ENCODE data around the gene TRAPPC12.

Gene TRAPPC12

GRCh38 chr2:3476985-3477327 is 97.5 kb downstream of the TRAPPC12 start:
- Histone ChIP-seq H3K27me3 (ENCODE audit: control insufficient read depth in 1 of 2, insufficient read depth in 2 of 2, low read length in 2 of 2) (no peaks in the 10 kb centered on the region), H3K27ac (ENCODE audit: low read depth, low read length) (no peak overlapping the region), H3K9me3 (ENCODE audit: low read length) (no peaks in the 10 kb centered on the region), H3K4me1 (ENCODE audit: insufficient read depth, low read length) (no peaks in the 10 kb centered on the region), H3K9ac (ENCODE audit: low read length) (no peak overlapping the region), H3K4me3 (ENCODE audit: low read depth in 1 of 2, low read length in 2 of 2) (no peak overlapping the region), H3K36me3 (ENCODE audit: insufficient read depth, low read length) (peaks cover 50% of the 10 kb centered on the region)

- H3K36me3 ChIP-seq (ENCODE audit: insufficient read depth, low read length): peaks cover 38% of the 10 kb centered on the region
- H3K9ac ChIP-seq (ENCODE audit: low read length): no peak overlapping the region
- H3K9me3 ChIP-seq (ENCODE audit: low read length): no peaks in the 10 kb centered on the region
- no peaks in the 10 kb centered on the region for H3K27me3 ChIP-seq (ENCODE audit: control insufficient read depth in 1 of 2, insufficient read depth in 2 of 2, low read length in 2 of 2)
- no peak overlapping the region for H3K4me3 ChIP-seq (ENCODE audit: low read depth in 1 of 2, low read length in 2 of 2)
- H3K27ac ChIP-seq (ENCODE audit: low read depth, low read length): no peak overlapping the region
- no peaks in the 10 kb centered on the region for H3K4me1 ChIP-seq (ENCODE audit: insufficient read depth, low read length)
These were observed 99.4 kb downstream of the TRAPPC12 start for GRCh38 chr2:3478846-3479385.

DNA sequence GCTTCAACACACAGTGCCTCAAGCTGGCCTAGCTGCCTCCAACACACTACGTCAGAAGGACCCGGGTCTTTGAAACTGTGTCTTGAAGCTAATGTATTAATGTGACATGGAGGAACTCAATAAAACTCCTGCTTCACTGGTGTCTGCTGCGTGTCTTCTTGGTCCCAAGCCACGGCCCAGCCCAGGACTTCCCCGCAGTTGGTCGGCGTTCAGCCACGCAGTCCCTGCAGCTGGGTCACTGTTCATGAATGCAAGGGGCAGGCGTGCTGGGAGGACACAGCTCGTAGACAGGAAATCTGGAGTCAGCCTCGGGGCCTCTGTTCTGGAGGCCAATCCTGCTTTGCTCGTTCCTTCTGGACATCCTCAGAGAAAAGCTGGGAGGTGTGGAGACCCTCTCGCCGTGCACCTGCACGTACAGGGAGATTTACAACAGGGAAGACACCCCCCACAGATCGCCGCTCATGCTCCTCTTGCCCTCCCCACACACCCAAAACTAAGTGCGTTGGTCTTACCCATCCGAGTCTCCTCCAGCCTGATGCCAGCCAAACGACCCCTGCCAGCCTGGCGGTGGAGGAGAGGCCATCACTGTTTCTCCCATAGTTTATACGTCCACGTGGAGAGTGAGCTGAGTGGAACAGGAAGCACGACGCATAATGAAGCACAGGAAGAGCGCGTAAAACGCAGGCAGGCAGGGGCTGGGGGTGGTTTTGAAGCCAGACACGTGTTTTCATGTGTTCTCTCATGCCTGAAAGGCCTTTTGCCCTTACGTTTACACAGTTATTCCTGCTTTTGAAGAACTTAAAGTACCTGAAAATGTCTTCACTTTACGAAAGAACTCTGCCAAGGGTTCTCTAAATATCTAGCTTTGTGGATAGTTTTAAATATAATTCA is 100.2 kb downstream of the TRAPPC12 start:
- H3K27ac ChIP-seq (ENCODE audit: low read depth, low read length): no peak overlapping the region
- peaks cover 31% of the 10 kb centered on the region for H3K36me3 ChIP-seq (ENCODE audit: insufficient read depth, low read length)
- H3K4me3 ChIP-seq (ENCODE audit: low read depth in 1 of 2, low read length in 2 of 2): no peak overlapping the region

GRCh38 chr2:3480352-3481010 is 101.0 kb downstream of the TRAPPC12 start:
- H3K4me3 ChIP-seq (ENCODE audit: low read depth in 1 of 2, low read length in 2 of 2): no peak overlapping the region
- H3K27me3 ChIP-seq (ENCODE audit: control insufficient read depth in 1 of 2, insufficient read depth in 2 of 2, low read length in 2 of 2): no peaks in the 10 kb centered on the region
- peaks cover 29% of the 10 kb centered on the region for H3K36me3 ChIP-seq (ENCODE audit: insufficient read depth, low read length)
- no peak overlapping the region for H3K9ac ChIP-seq (ENCODE audit: low read length)
- no peaks in the 10 kb centered on the region for H3K9me3 ChIP-seq (ENCODE audit: low read length)
- no peaks in the 10 kb centered on the region for H3K4me1 ChIP-seq (ENCODE audit: insufficient read depth, low read length)
- H3K27ac ChIP-seq (ENCODE audit: low read depth, low read length): no peak overlapping the region

More for the DNA sequence above, 100.2 kb downstream of the TRAPPC12 start:
- no peaks in the 10 kb centered on the region for H3K4me1 ChIP-seq (ENCODE audit: insufficient read depth, low read length)
- no peak overlapping the region for H3K9ac ChIP-seq (ENCODE audit: low read length)
- H3K9me3 ChIP-seq (ENCODE audit: low read length): no peaks in the 10 kb centered on the region
- H3K27me3 ChIP-seq (ENCODE audit: control insufficient read depth in 1 of 2, insufficient read depth in 2 of 2, low read length in 2 of 2): no peaks in the 10 kb centered on the region

DNA sequence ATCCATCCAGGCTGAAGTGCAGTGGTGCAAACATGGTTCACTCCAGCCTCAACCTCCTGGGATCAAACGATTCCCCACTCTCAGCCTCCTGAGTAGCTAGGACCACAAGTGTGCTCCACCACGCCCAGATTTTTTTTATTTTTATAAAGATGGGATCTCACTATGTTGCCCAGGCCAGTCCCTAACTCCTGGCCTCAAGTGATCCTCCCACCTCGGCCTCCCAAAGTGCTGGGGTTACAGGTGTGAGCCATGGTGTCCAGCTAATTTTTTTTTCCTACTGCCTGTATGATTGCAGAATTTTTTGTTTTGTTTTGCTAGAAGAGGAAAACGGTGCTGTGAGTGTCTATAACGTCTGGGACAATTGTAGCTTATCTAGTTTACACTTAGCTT is 101.5 kb downstream of the TRAPPC12 start:
- Histone ChIP-seq H3K9me3 (ENCODE audit: low read length) (no peaks in the 10 kb centered on the region), H3K27ac (ENCODE audit: low read depth, low read length) (no peak overlapping the region), H3K4me3 (ENCODE audit: low read depth in 1 of 2, low read length in 2 of 2) (no peak overlapping the region), H3K27me3 (ENCODE audit: control insufficient read depth in 1 of 2, insufficient read depth in 2 of 2, low read length in 2 of 2) (no peaks in the 10 kb centered on the region), H3K9ac (ENCODE audit: low read length) (no peak overlapping the region), H3K36me3 (ENCODE audit: insufficient read depth, low read length) (peaks cover 24% of the 10 kb centered on the region), H3K4me1 (ENCODE audit: insufficient read depth, low read length) (no peaks in the 10 kb centered on the region)

GRCh38 chr2:3481736-3482362 is 102.4 kb downstream of the TRAPPC12 start:
- Histone ChIP-seq H3K9ac (ENCODE audit: low read length) (no peak overlapping the region), H3K27ac (ENCODE audit: low read depth, low read length) (no peak overlapping the region), H3K4me3 (ENCODE audit: low read depth in 1 of 2, low read length in 2 of 2) (no peak overlapping the region), H3K4me1 (ENCODE audit: insufficient read depth, low read length) (no peaks in the 10 kb centered on the region), H3K27me3 (ENCODE audit: control insufficient read depth in 1 of 2, insufficient read depth in 2 of 2, low read length in 2 of 2) (no peaks in the 10 kb centered on the region), H3K9me3 (ENCODE audit: low read length) (no peaks in the 10 kb centered on the region), H3K36me3 (ENCODE audit: insufficient read depth, low read length) (peaks cover 17% of the 10 kb centered on the region)

GRCh38 chr2:3482363-3482821 is 102.9 kb downstream of the TRAPPC12 start:
- no peak overlapping the region for H3K4me3 ChIP-seq (ENCODE audit: low read depth in 1 of 2, low read length in 2 of 2)
- H3K4me1 ChIP-seq (ENCODE audit: insufficient read depth, low read length): no peaks in the 10 kb centered on the region
- no peak overlapping the region for H3K27ac ChIP-seq (ENCODE audit: low read depth, low read length)
- H3K9me3 ChIP-seq (ENCODE audit: low read length): no peaks in the 10 kb centered on the region
- no peaks in the 10 kb centered on the region for H3K27me3 ChIP-seq (ENCODE audit: control insufficient read depth in 1 of 2, insufficient read depth in 2 of 2, low read length in 2 of 2)
- H3K36me3 ChIP-seq (ENCODE audit: insufficient read depth, low read length): peaks cover 17% of the 10 kb centered on the region
- no peak overlapping the region for H3K9ac ChIP-seq (ENCODE audit: low read length)

GRCh38 chr2:3483227-3483985 is 103.9 kb downstream of the TRAPPC12 start:
- no peak overlapping the region for H3K27ac ChIP-seq (ENCODE audit: low read depth, low read length)
- H3K27me3 ChIP-seq (ENCODE audit: control insufficient read depth in 1 of 2, insufficient read depth in 2 of 2, low read length in 2 of 2): no peaks in the 10 kb centered on the region
- H3K4me1 ChIP-seq (ENCODE audit: insufficient read depth, low read length): no peaks in the 10 kb centered on the region
- H3K9ac ChIP-seq (ENCODE audit: low read length): no peak overlapping the region
- H3K36me3 ChIP-seq (ENCODE audit: insufficient read depth, low read length): peaks cover 12% of the 10 kb centered on the region
- no peaks in the 10 kb centered on the region for H3K9me3 ChIP-seq (ENCODE audit: low read length)
- H3K4me3 ChIP-seq (ENCODE audit: low read depth in 1 of 2, low read length in 2 of 2): peak overlapping the region in 1 of 2 donors; percentile 18

GRCh38 chr2:3483986-3484960 is 104.8 kb downstream of the TRAPPC12 start:
- no peaks in the 10 kb centered on the region for H3K9me3 ChIP-seq (ENCODE audit: low read length)
- H3K4me1 ChIP-seq (ENCODE audit: insufficient read depth, low read length): no peaks in the 10 kb centered on the region
- H3K9ac ChIP-seq (ENCODE audit: low read length): no peak overlapping the region
- no peak overlapping the region for H3K4me3 ChIP-seq (ENCODE audit: low read depth in 1 of 2, low read length in 2 of 2)
- no peak overlapping the region for H3K27ac ChIP-seq (ENCODE audit: low read depth, low read length)
- H3K36me3 ChIP-seq (ENCODE audit: insufficient read depth, low read length): peaks cover 8% of the 10 kb centered on the region
- no peaks in the 10 kb centered on the region for H3K27me3 ChIP-seq (ENCODE audit: control insufficient read depth in 1 of 2, insufficient read depth in 2 of 2, low read length in 2 of 2)

GRCh38 chr2:3485166-3485565 is 105.7 kb downstream of the TRAPPC12 start:
- Histone ChIP-seq H3K36me3 (ENCODE audit: insufficient read depth, low read length) (no peaks in the 10 kb centered on the region), H3K4me3 (ENCODE audit: low read depth in 1 of 2, low read length in 2 of 2) (no peak overlapping the region), H3K27ac (ENCODE audit: low read depth, low read length) (no peak overlapping the region), H3K4me1 (ENCODE audit: insufficient read depth, low read length) (no peaks in the 10 kb centered on the region), H3K9me3 (ENCODE audit: low read length) (no peaks in the 10 kb centered on the region), H3K27me3 (ENCODE audit: control insufficient read depth in 1 of 2, insufficient read depth in 2 of 2, low read length in 2 of 2) (no peaks in the 10 kb centered on the region), H3K9ac (ENCODE audit: low read length) (no peak overlapping the region)

All from muscle layer of colon (tissue), 2 donors.